ENCODE measurements around the gene TSEN2. TPM values are rescaled to one million over a fixed set of nuclear protein-coding genes. Genes with fewer than 3 reads are reported as not detected.
"Not testable (repeated sequence)": the region's sequence is repeated elsewhere in the genome, so short reads cannot be mapped to it uniquely, and the experiment has no call there.

Gene TSEN2
- total RNA-seq, 1 experiment from 2014 or later = 35.5 TPM

DNA sequence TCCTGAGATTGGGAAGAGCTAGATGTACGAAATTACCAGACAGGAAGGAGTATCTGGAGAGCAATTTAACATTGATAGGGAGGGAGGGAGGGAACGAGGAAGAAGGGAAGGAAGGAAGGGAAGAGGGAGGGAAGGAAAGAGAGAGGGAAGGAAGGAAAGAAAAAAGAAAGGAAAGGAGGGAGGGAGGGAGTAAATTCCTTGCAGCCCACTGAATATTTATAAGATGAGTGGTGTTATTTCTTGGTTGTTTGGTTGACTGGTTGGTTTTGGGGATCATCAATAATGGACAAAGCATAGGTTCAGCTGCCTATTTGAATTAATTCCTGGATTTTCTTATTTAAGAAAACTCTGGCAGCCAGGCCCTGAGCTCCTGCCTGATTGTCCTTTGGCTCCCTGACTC, 15.5 kb upstream of the TSEN2 start:
- TF ChIP-seq ELF1 (IDR thresholded peaks at IDR 0.05; ENCODE audit: borderline replicate concordance, low read depth) = no peak
- TF ChIP-seq CEBPB (IDR thresholded peaks at IDR 0.05; ENCODE audit: low read depth) = no peak

DNA sequence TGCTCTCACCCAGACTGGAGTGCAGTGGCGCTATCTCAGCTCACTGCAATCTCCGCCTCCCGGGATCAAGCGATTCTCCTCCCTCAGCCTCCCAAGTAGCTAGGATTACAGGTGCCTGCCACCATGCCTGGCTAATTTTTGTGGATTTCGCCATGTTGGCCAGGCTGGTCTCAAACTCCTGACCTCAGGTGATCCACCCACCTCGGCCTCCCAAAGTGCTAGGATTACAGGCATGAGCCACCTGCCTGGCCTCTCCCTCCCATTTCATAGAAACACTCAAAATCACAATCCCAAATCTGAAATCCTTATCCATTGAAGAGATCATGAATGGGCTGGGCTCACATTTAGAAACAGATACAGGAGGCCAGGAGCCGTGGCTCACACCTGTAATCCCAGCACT, 15.1 kb upstream of the TSEN2 start:
- H4K20me1 ChIP-seq (ENCODE audit: insufficient read depth); H3K79me2 ChIP-seq (ENCODE audit: insufficient read depth, low read length); H3K9ac ChIP-seq (ENCODE audit: low read length); POLR2A ChIA-PET; intact Hi-C loops (cut with micrococcal nuclease); H3K4me3 ChIP-seq (replicated peaks in 1 of 2; ENCODE audit: low read depth in 1 of 2, low read length in 2 of 2); H3K4me2 ChIP-seq (ENCODE audit: low read length); BruUV-seq (replicated peaks); RAD21 ChIA-PET (ENCODE audit: low non-redundant PET in 1 of 2, low total read pairs in 2 of 2, uncharacterized antibody in 2 of 2, unreplicated experiment in 2 of 2); ATAC-seq; H2AFZ ChIP-seq (ENCODE audit: low read depth, low read length, poor library complexity, severe bottlenecking); H3K9me3 ChIP-seq (ENCODE audit: control insufficient read depth in 1 of 2, insufficient read depth in 1 of 2, low read depth in 1 of 2, low read length in 2 of 2); H3K9me2 ChIP-seq (ENCODE audit: insufficient read depth); H3K27ac ChIP-seq (ENCODE audit: low read depth, low read length); DNase-seq (ENCODE audit: low read depth, low spot score); H3K36me3 ChIP-seq (ENCODE audit: control insufficient read depth in 1 of 2, insufficient read depth in 2 of 2, low read length in 2 of 2); H3K27me3 ChIP-seq (ENCODE audit: insufficient read depth, low read length): not testable (repeated sequence)
- CTCF ChIA-PET = interaction anchor here (0.8 to 3.8 kb wide), 3 partner anchors 9 to 334 kb away, joined by 3 to 23 read pairs (median 4); no protein-coding TSS in a partner anchor
- peaks cover 26 to 53% of the 10 kb centered on the region in 2 experiments for H3K4me1 ChIP-seq (ENCODE audit: control insufficient read depth in 1 of 2, insufficient read depth in 2 of 2, low read length in 2 of 2)

More for the DNA sequence above, 15.5 kb upstream of the TSEN2 start:
- no peak overlapping the region for H3K9ac ChIP-seq (ENCODE audit: low read length)
- H3K79me2 ChIP-seq (ENCODE audit: insufficient read depth, low read length) = no peaks in the 10 kb centered on the region
- intact Hi-C loops (cut with micrococcal nuclease) = no loop called here
- no peaks in the 10 kb centered on the region for H4K20me1 ChIP-seq (ENCODE audit: insufficient read depth)
- H3K36me3 ChIP-seq (ENCODE audit: control insufficient read depth in 1 of 2, insufficient read depth in 2 of 2, low read length in 2 of 2) = no peaks in the 10 kb centered on the region
- no peak overlapping the region for H3K4me3 ChIP-seq (replicated peaks in 1 of 2; ENCODE audit: low read depth in 1 of 2, low read length in 2 of 2)
- H3K4me1 ChIP-seq (ENCODE audit: control insufficient read depth in 1 of 2, insufficient read depth in 2 of 2, low read length in 2 of 2) = peaks cover 26 to 53% of the 10 kb centered on the region in 2 experiments
- H3K9me3 ChIP-seq (ENCODE audit: control insufficient read depth in 1 of 2, insufficient read depth in 1 of 2, low read depth in 1 of 2, low read length in 2 of 2) = no peaks in the 10 kb centered on the region
- no peaks in the 10 kb centered on the region for H3K9me2 ChIP-seq (ENCODE audit: insufficient read depth)
- ATAC-seq (no peak), DNase-seq (ENCODE audit: low read depth, low spot score) (no peak)
- ChIA-PET POLR2A (no interaction called here), RAD21 (ENCODE audit: low non-redundant PET in 1 of 2, low total read pairs in 2 of 2, uncharacterized antibody in 2 of 2, unreplicated experiment in 2 of 2) (no interaction called here), CTCF (interaction anchor here (1.3 to 3.8 kb wide), 2 partner anchors 11 to 334 kb away, joined by 3 to 23 read pairs; no protein-coding TSS in a partner anchor)
- H2AFZ ChIP-seq (ENCODE audit: low read depth, low read length, poor library complexity, severe bottlenecking) = no peak overlapping the region
- BruUV-seq (replicated peaks) = no TSS peak
- H3K27ac ChIP-seq (ENCODE audit: low read depth, low read length) = no peak overlapping the region
- H3K4me2 ChIP-seq (ENCODE audit: low read length) = no peak overlapping the region
- H3K27me3 ChIP-seq (ENCODE audit: insufficient read depth, low read length) = no peaks in the 10 kb centered on the region

DNA sequence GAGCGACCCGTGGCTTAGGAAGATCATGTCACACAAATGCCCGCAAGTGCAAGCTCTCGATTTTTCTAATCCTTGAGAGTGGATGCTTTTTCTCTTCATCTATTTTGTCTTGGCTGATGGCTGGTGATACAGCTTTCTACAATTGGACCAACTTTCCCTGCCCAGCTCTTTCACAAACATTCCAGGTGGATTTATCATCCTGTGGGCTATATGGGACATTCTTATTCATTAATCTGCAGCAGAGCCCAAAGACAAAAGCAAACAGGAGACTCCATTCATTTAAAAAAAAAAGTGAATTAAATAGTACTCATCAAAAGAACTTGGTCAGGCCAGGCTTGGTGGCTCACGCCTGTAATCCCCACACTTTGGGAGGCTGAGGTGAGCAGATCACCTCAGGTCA, 14.2 kb upstream of the TSEN2 start:
- CTCF ChIA-PET = interaction anchor here (0.8 to 3.8 kb wide), 5 partner anchors 9 to 335 kb away, joined by 3 to 23 read pairs (median 5); no protein-coding TSS in a partner anchor
- Histone ChIP-seq H2AFZ (ENCODE audit: low read depth, low read length, poor library complexity, severe bottlenecking) (no peak overlapping the region), H3K4me3 (replicated peaks in 1 of 2; ENCODE audit: low read depth in 1 of 2, low read length in 2 of 2) (no peak overlapping the region), H3K27me3 (ENCODE audit: insufficient read depth, low read length) (no peaks in the 10 kb centered on the region), H3K9me2 (ENCODE audit: insufficient read depth) (no peaks in the 10 kb centered on the region), H4K20me1 (ENCODE audit: insufficient read depth) (no peaks in the 10 kb centered on the region), H3K79me2 (ENCODE audit: insufficient read depth, low read length) (no peaks in the 10 kb centered on the region), H3K9me3 (ENCODE audit: control insufficient read depth in 1 of 2, insufficient read depth in 1 of 2, low read depth in 1 of 2, low read length in 2 of 2) (no peaks in the 10 kb centered on the region), H3K9ac (ENCODE audit: low read length) (no peak overlapping the region), H3K4me2 (ENCODE audit: low read length) (peak overlapping the region; percentile 72), H3K4me1 (ENCODE audit: control insufficient read depth in 1 of 2, insufficient read depth in 2 of 2, low read length in 2 of 2) (peaks cover 26 to 50% of the 10 kb centered on the region in 2 experiments), H3K27ac (ENCODE audit: low read depth, low read length) (peak overlapping the region; percentile 72), H3K36me3 (ENCODE audit: control insufficient read depth in 1 of 2, insufficient read depth in 2 of 2, low read length in 2 of 2) (no peaks in the 10 kb centered on the region)
- RAD21 ChIA-PET (ENCODE audit: low non-redundant PET in 1 of 2, low total read pairs in 2 of 2, uncharacterized antibody in 2 of 2, unreplicated experiment in 2 of 2) = no interaction called here
- BruUV-seq (replicated peaks) = no TSS peak
- intact Hi-C loops (cut with micrococcal nuclease) = loop anchor here (5.0 kb wide), 2 partner anchors 63 to 183 kb away; partner anchors contain the start of gene PPARG
- DNase-seq (ENCODE audit: low read depth, low spot score) = no peak
- POLR2A ChIA-PET = interaction anchor here (0.6 to 1.8 kb wide), 3 partner anchors 10 to 12 kb away, joined by 3 to 4 read pairs (median 3); no protein-coding TSS in a partner anchor
- ATAC-seq = no peak
- TF ChIP-seq CEBPB (IDR thresholded peaks at IDR 0.05; ENCODE audit: low read depth) = no peak
- TF ChIP-seq SRF (IDR thresholded peaks at IDR 0.05; ENCODE audit: low read depth) = no peak
- no peak for TF ChIP-seq YY1 (IDR thresholded peaks at IDR 0.05; ENCODE audit: extremely low read depth, insufficient replicate concordance, low read depth, low read length)
- TF ChIP-seq EZH2phosphoT487 (IDR thresholded peaks at IDR 0.05; ENCODE audit: borderline replicate concordance) = no peak
- no peak for TF ChIP-seq ELF1 (IDR thresholded peaks at IDR 0.05; ENCODE audit: borderline replicate concordance, low read depth)
- TF ChIP-seq CBX3 (IDR thresholded peaks at IDR 0.05; ENCODE audit: low read depth) = no peak
- TF ChIP-seq ZFX (IDR thresholded peaks at IDR 0.05) = no peak
- no peak for TF ChIP-seq SIN3A (IDR thresholded peaks at IDR 0.05; ENCODE audit: low read depth)
- TF ChIP-seq, protein P1, sequence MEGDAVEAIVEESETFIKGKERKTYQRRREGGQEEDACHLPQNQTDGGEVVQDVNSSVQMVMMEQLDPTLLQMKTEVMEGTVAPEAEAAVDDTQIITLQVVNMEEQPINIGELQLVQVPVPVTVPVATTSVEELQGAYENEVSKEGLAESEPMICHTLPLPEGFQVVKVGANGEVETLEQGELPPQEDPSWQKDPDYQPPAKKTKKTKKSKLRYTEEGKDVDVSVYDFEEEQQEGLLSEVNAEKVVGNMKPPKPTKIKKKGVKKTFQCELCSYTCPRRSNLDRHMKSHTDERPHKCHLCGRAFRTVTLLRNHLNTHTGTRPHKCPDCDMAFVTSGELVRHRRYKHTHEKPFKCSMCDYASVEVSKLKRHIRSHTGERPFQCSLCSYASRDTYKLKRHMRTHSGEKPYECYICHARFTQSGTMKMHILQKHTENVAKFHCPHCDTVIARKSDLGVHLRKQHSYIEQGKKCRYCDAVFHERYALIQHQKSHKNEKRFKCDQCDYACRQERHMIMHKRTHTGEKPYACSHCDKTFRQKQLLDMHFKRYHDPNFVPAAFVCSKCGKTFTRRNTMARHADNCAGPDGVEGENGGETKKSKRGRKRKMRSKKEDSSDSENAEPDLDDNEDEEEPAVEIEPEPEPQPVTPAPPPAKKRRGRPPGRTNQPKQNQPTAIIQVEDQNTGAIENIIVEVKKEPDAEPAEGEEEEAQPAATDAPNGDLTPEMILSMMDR (IDR thresholded peaks at IDR 0.05 in 2 of 3, conservative IDR thresholded peaks at IDR 0.05 in 1 of 3; ENCODE audit: borderline replicate concordance in 1 of 3, insufficient read depth in 1 of 3, low read depth in 2 of 3, low read length in 2 of 3) = no peak
- no peak for TF ChIP-seq FOSL1 (IDR thresholded peaks at IDR 0.05; ENCODE audit: low read depth)
- TF ChIP-seq, protein P2, sequence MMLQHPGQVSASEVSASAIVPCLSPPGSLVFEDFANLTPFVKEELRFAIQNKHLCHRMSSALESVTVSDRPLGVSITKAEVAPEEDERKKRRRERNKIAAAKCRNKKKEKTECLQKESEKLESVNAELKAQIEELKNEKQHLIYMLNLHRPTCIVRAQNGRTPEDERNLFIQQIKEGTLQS (IDR thresholded peaks at IDR 0.05) = no peak
- no peak for TF ChIP-seq ZNF274 (IDR thresholded peaks at IDR 0.05; ENCODE audit: low read depth, low read length)

Measured in HCT116 (cell line).